CD4-positive, alpha-beta T cell treated with Interleukin-15 for 1 hour (primary cell): ENCODE measurements around the gene SORL1-AS1.

Experiments used
- DNase-seq: peaks from one replicate; pipeline ENCODE4 v3.0.0-alpha.2; 2020

SORL1-AS1 gene

DNA sequence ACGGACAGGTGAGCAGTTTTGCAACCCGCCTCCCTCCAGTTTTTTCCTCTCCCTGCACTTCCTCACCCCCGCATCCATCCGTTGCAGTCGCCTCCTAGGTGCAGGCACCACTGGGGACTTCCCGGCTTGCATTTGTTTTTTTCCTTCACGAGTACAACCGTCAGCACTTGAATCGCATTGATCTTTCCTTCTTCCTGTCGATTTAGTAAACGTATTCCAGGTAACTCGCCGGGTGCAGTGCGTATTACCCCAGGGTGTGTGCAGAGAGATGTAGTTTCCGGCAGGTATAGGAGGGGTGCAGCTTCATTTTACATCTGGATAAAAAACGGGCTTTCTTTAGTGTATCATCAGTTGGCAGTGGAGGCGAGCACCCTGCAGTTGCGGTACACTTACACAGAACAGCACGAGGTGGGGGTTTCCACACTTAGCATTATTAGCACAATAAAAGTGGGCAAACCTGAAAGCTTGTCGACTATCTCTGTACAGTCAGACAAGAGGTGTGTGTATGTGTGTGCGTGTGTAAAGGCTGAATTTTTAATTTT is at the start of gene SORL1-AS1:
TSS of gene SORL1-AS1 (minus strand) at position 359 of the 542 bp plus-strand sequence.
- DNase-seq, result peak; percentile 77

DNA sequence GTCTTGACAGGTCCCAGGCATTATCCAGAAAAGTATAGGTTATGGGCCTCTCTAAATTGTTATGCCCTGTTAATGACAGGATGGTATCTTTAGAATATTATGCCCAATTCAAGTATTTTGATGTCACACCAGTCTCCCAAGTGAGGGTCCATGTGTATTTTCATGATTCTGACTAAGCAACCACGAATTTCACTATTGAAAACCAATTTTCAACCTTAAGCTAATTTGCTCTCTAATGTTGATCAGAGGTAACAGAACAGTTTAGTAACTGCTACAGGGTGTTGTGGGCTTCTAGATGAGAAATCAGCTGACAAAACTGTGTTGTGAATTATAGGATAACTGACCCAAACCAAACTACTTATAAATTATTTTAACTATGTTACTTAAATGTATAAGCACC is 48.0 kb upstream of the SORL1-AS1 start:
- no peak for DNase-seq

DNA sequence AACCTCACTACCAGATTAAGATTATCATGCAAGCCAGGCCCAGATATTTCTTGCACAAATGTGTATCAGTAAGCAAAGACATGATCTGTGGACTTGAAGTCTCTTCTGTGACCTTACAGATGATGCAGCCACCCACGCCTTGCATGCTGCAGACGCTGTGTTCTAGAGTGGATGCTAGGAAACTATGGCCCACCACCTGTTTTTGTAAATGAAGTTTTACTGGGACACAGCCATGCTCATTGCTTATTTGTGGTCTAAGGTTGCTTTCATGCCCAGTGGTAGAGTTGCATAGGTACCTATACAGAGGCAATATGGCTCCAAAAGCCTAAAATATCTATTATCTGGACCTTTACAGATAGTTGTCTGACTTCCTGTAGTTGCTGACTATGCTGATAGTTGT is 47.5 kb upstream of the SORL1-AS1 start:
- no peak for DNase-seq

DNA sequence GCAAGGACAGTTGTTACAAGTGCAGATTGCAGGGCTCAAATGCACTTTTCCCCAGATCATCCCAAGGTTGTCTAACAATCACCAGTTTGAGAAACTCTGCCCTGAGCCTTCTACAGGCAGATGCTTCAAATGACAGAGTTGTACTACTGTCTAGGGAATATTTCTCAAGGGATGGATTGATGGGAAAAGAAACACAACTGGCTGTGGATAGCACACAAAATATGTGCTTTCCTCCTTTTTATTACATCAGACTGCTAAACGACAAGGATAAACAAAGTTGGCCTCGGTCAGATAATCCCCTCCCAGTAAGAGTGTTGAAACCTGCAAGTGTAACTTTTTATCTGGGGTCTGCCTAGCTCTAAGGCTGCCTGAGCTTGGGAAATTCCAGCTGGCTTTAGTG is 46.6 kb upstream of the SORL1-AS1 start:
- DNase-seq, result no peak

DNA sequence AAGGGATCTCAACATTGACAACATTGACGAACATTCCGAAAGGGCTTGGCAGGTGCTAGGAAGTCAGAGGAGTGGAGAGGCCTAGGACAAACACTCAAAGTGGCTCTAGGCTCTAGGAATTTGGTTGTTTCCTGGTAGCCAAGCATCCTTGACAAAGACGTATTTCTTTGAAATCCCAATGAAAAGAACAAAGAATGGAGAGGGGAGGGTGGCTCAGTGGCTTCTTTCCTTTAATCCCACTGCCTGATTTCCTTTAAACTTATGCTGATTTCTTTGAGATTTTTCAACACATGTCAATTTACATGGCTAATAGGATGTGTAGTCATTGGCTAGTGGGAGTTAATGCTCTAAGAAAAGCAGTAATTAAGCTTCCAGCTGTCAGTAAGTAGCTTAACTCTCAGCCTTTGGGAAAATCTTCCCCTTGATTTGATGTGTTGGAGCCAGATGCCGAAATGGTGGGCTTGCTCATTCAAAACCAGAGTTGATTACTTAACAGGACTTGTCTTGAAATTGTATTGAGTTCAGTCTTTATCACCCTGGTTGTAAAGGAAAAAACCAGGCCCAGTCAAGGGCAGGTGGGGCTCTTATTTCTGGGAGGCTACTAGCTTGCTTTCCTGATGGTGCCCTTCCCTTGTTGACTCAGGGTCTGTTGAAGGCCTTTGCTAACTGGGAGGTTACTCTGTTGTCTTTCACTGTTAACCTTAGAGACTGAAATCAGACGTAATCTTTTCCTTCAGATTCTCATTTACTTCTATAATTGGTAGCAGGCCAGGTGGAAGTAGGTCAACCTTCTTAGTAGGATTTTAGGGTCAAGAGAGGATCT is 44.6 kb upstream of the SORL1-AS1 start:
- DNase-seq, result no peak

DNA sequence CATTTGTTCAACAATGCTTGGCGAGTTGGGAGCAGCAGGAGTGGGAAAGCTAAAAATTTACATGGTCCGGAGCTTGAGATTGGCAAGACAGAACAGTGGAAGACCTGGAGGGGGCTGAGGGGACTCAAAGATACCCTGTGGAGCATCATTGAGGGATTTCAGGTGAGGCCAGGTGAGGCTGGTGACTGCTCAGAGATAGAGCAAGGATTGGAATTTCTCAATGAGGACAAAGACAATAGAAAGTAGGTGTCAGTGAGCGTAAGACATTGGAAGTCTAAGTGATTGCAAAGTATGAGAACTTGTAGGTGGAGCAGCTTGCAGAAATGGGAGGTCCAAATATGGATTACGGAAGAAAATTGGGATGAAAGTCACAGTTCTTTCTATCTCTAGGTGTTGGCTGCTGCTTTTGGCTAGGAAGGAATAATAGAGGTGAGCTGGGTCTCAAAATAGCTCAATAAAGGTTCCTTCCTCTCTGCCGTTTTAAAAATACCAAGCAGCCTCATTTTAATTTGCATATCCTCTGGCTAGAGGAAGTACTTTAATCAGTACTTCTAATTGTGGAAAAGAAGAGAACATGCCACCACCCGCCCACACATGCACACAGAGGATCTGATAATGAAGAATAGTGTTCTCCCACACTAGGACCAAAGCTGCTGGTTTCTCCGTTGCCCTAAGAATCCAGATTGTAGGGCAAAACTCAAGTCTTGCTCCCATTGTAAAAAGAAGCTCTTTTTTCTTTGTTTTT is 41.8 kb upstream of the SORL1-AS1 start:
- DNase-seq, result no peak

DNA sequence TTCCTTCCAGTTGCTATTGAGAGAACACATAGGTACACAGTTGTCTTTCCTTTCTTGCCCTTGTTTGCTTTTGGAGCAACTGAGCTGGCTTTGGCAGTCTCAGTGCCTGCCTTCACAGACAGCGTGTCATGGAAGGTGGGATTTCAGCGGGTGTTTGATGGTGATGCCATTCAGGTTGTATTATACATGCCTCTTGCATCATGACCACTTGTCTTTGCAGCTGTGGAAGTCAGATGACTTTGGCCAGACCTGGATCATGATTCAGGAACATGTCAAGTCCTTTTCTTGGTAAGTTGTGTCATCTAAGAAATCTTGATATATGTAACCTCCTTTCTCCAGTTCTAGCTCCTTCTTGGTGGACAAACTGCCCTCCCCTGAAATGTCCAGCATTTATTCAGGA is 37.1 kb upstream of the SORL1-AS1 start:
- DNase-seq, result no peak

DNA sequence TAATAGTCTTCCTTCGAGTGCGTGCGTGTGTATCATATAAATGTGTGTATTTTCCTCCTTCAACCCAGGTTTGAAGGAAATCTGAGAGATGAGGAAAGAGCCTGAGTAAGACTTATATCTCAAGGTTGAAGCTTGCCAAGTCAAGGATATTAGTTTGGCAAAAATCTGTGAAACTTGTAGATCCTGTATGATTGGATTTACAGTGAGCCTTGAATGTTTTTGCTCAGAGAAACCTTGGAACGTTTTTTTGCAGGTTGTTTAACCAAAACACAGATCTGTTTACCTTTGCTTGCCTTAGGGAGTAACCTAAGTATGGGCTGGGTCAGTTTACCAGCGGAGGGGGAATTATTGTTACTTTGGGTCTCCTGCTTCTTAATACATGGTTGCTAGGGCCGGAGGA is 35.9 kb upstream of the SORL1-AS1 start:
- DNase-seq, result no peak

DNA sequence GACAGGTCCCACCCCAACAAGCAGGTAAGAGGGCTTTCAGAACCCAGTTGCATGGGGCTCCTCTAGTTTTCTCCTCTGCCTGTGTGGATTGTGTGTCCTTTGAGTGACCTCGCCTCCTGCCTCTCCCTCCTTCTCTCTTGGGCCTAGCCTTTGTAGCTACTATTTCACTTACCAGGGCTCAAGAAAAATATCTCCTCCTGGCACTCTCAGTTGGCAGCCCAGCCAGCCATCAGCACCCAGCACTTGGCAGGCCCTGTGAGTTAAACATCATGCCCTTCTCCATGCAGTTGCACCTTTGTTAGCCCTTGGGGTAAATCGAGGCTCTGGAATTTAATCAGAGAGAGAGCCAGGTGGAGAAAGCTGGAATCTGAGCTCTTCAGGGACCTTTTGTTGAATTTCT is 35.4 kb upstream of the SORL1-AS1 start:
- DNase-seq, result no peak

DNA sequence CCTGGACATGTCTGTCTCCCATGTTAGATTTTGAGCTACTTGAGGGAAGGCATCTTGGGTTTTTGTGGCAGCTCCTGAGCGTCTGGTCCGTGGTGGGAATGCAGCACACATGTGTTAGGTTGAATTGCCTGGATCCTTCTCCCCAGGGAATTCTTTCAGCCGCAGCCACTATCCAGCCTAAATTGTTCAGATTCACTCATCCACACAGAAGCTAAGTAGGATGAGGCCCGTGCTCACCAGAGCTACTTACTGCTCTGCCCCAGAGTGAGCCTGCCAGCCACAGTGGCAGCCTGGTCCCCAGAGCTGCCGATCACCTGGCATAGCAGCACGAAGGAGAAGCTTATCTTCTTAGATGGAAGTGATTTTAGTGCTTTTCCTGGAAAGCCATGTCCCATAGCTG is 34.4 kb upstream of the SORL1-AS1 start:
- DNase-seq, result no peak

DNA sequence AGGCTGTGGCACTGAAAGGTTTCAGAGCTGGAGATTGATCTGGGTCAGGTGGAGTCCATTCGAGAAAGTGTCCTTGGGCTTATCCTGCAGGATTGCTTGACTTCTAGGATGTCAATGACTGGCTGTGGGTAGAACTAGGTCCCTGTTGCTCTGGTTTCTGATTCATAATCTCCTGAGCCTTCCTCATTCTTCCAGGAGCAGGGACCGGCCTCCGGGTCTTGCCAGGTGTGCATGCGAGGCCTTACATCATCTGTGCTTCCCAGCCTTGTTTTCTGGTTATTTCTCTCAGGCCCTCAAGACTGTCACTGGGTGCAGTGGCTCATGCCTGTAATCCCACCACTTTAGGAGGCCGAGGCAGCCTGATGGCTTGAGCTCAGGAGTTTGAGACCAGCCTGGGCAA is 33.3 kb upstream of the SORL1-AS1 start:
- no peak for DNase-seq

DNA sequence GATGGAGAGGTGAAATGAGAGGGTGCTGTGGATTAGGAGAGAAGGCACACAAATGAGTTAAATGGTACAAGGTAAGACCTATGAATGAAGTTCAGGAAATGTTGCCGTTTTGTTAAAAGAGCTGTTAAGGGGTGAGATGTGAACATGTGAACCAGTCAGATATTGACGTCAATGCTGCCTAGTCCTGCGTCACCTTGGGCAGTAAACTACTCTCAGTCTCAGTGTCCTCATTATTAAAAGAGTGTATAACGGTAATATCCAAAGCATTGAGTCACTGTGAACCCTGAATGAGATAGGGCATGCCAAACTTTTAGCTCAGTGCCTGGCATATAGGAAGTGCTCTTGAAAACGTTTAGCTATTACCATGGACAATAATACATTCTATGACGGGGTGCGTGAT is 32.4 kb upstream of the SORL1-AS1 start:
- DNase-seq, result peak; percentile 29

DNA sequence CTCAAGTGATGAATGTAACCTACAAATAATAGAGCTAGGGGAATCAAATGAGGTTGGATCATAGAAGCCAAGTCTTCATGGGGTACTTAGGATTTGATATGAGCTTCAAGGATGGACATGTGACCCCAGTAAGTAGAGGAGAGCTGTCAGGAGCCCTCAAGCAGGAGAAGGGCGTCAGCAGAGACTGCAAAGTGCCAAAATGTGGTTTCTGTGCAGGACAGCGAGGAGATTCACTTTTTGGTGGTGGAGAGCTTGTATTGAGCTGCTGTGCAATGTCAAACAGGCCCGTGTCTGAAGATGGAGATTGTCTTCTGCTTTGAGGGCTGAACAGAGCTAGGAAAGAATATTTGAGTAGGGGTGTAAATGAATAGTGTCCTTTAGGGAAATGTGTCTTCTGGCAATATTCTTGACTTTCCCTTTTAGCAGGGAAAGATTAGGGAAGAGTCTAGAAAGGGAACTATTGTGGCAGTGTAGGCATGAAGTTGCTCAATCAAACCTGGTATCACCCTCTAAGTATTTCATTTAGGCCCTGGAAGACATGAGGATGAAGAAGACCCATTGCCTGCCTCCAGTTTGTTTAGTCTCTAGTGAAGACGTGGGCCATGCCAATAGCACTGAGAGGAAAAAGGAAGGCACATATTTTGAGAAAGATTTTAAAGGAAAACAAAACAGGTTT is 31.2 kb upstream of the SORL1-AS1 start:
- no peak for DNase-seq

DNA sequence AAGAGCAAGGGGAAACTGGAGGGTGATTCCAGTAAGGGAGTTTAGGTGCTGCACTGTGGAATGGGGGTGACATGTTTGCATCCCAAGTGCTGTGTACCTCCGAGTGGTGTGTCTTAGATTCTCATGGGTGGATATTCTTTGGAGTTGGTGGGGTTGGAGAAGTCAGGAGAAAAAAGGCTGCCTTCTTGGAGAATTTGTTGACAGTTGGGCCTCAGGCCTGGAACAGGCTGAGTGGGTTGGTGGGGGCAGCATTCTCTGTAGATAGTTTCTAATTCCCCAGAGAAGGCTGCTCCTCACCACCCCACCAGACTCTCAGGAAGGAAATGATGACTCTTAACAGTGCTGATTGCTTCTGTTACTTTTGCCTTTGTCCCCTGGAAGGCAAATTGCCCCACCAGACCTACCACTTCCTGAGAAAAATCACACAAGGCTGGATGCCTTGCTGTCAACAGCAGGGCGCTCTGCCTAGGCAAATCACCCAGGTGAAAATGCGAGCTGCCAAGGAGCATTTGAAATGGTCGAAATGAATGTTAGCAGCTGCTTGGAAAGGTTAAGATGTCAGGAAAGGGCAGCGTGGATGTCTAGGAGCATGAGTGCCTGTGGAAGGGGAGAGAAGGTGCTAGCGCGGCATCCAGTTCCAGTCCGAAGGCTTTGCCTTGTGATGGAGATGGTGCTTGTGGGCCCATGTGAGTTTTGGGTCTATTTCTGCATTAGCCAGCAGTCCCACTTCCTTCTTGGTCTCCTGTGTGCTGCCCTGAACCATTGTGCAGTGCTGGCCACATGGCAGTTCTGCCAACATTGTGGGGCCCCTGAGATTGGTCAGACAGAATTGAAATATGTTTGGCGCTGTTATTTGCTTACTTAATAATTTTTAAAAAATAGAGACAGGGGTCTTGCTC is 29.7 kb upstream of the SORL1-AS1 start:
- DNase-seq, result peak; percentile 75

DNA sequence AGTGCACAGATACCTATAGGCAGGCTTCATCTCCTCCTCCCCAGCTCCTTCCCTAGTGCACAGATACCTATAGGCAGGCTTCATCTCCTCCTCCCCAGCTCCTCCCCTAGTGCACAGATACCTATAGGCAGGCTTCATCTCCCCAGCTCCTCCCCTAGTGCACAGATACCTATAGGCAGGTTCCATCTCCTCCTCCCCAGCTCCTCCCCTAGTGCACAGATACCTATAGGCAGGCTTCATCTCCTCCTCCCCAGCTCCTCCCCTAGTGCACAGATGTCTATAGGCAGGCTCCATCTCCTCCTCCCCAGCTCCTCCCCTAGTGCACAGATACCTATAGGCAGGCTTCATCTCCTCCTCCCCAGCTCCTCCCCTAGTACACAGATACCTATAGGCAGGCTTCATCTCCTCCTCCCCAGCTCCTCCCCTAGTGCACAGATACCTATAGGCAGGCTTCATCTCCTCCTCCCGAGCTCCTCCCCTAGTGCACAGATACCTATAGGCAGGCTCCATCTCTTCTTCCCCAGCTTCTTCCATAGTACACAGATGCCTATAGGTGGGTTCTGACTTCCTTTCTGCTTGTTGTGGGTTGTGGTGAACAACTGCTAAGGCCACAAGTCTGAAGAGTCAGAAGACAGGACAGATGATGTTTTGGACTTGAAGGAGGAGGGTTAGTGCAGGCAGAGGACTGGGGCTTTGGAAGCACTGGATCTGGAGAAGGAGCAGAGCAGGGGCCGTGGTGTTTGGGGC is 28.9 kb upstream of the SORL1-AS1 start:
- peak; percentile 65 for DNase-seq

DNA sequence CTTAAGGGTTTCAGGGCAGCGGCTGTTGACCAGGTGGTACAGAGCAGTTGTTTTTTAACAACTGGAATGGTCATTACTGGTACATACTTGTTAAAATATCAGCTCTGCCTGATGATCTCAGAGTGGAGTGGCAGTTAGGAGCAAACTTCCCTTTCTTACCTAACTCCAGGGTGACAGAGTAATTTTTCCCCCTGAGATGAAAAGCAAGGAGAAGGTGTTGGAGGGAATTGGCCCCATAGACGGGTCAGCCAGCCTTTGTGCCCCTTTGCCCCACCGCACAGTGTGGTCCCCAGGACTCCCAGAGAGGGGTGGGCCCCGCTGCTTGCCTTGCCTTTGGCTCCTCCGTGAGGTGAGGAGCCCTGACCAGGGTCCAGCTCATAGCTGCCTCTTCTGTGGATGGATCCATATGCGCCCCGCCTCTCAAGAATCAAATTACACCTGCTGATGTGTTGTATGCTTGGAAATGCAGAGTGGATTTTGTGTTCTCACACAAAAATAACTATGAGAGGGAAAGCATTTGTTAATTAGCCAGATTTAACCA is 27.0 kb upstream of the SORL1-AS1 start:
- DNase-seq, result no peak

DNA sequence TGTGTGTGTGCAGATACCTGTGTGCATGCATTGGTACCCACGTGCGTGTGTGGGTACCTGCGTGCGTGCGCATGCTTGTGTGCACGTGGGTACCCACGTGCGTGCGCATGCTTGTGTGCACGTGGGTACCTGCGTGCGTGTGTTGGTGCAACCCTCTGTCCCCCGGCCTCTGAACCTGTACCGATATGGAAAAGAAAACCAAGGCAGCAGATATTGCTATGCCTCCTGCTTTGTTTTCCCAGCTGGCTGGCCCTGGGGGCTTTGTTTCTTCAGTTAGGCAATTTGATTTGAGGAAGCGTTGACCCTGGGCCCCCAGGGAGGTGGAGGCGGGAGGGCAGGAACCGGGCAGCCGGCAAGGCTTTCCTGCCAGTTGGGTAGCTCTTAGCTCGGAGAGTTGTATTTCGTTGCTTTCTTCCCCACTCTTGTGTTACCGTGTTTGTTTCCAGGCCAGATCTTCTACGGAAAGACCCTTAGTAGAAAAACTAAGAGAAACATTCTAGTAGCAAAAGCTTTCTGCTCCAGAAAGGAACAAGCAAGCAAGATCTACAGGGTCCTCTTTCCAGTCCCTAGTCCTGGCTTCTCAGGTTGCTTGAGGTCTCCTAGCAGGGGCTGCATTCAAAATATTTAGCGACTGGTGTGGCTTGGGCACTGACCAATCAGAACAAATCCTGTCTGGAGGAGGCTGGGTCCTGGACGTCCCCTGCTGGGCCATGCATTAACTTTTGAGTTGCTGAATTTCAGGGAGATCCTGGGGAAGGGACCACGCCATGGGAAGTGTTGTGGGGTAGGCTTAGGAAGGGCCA is 26.3 kb upstream of the SORL1-AS1 start:
- no peak for DNase-seq

DNA sequence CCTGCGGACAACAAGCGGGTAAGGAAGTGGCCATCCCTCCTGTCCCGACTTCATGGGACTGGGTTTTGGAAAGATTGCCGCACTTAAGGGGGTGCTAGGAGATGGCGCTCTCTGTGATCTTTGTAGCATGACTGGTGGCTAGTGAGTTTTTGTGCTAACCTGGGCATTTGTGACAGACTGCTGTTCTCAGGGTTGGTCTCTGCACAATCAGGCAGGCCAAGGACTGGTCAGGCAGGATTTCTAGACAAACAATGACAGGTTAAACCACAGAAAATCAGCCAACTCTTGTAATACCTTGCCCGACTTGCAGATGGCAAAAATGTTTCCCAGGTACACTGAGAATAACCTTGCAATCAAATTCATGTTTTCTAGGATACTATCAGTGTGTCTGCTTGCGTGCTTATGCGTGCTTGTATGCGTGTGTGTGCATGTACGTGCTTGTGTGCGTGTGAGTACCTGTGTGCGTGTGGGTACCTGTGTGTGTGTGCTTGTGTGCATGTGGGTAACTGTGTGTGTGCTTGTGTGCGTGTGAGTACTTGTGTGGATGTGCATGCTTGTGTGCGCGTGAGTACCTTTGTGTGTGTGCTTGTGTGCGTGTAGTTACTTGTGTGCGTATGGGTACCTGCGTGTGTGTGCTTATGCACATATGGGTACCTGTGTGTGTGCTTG is 25.6 kb upstream of the SORL1-AS1 start:
- DNase-seq, result no peak

DNA sequence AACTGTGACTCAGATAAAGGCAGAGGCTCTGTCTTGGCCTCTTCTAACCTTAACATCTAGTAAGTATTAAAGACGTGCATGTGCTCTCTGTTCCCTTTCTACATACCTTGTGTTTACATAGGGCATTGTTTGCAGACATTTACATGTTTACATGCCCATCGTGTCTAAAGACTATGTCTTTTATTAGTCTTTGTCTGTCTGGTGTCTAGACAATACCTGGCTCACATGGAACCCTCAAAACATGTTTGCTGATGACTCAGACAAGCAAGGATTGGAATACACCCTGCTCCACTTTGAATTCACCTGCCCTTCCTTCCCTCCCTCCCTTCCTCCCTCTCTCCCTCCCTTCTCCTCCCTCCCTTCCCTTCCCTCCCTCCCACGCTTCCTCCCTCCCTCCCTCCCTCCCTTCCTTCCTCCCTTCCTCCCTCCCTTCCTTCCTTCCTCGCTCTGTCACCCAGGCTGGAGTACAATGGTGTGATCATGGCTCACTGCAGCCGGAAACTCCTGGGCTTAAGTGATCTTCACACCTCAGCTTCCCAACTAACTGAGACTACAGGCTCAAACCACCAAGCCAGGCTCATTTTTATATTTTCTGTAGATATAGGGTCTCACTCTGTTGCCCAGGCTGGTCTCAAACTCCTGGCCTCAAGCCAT is 23.7 kb upstream of the SORL1-AS1 start:
- DNase-seq, result no peak
